ENCODE data around the gene FHIT.

DNA sequence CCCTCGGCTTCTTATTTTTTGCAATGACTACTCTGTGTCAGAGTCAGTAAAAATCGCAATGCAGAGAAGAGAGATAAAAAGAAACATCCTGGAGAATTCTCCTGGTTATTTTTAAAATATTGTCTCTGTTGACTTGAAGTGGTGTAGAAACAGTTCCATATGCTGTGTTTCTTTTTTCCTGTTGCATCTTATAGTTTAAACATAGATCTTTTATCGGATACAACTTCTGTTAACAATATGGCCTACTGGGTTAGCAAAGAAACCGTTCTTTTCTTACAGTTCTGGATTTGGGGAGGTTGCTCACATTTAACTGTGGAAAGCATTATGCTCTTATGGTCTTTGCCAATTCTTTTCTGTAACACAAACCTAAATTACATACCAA lies 1432.3 kb downstream of the FHIT start:
- TF ChIP-seq, protein P1, sequence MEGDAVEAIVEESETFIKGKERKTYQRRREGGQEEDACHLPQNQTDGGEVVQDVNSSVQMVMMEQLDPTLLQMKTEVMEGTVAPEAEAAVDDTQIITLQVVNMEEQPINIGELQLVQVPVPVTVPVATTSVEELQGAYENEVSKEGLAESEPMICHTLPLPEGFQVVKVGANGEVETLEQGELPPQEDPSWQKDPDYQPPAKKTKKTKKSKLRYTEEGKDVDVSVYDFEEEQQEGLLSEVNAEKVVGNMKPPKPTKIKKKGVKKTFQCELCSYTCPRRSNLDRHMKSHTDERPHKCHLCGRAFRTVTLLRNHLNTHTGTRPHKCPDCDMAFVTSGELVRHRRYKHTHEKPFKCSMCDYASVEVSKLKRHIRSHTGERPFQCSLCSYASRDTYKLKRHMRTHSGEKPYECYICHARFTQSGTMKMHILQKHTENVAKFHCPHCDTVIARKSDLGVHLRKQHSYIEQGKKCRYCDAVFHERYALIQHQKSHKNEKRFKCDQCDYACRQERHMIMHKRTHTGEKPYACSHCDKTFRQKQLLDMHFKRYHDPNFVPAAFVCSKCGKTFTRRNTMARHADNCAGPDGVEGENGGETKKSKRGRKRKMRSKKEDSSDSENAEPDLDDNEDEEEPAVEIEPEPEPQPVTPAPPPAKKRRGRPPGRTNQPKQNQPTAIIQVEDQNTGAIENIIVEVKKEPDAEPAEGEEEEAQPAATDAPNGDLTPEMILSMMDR (IDR thresholded peaks at IDR 0.05; ENCODE audit: insufficient read depth, low read length, poor library complexity, severe bottlenecking), result no peak
- no peak for TF ChIP-seq EZH2phosphoT487 (conservative IDR thresholded peaks at IDR 0.05; ENCODE audit: low read length)
